HEK293 (cell line): Measurements from ENCODE around the gene MPZL3.

ENCODE experiments used
- SALL2 ChIP-seq: fragments of 450-650 bp; formaldehyde crosslinking; IDR thresholded peaks from 2 replicates; pipeline ENCODE4 v1.5.0; 2017; ENCODE audit warnings: missing biosample characterization, mild to moderate bottlenecking, missing genetic modification characterization, borderline replicate concordance
- TRIM28 ChIP-seq: IDR thresholded peaks from 2 replicates; pipeline ENCODE4 v1.6.1; 2011; ENCODE audit warnings: low read length, control low read depth, borderline replicate concordance
- ZNF10 ChIP-seq: fragments of 450-650 bp; formaldehyde crosslinking; IDR thresholded peaks from 2 replicates; pipeline ENCODE4 v1.5.1; 2017; ENCODE audit warnings: missing biosample characterization, missing genetic modification characterization
- ZNF175 ChIP-seq: fragments of 450-650 bp; formaldehyde crosslinking; IDR thresholded peaks from 2 replicates; pipeline ENCODE4 v1.5.1; 2016; ENCODE audit warnings: missing biosample characterization, missing genetic modification characterization
- ZNF624 ChIP-seq: fragments of 450-650 bp; formaldehyde crosslinking; IDR thresholded peaks from 2 replicates; pipeline ENCODE4 v1.5.1; 2017; ENCODE audit warnings: missing biosample characterization, missing genetic modification characterization
- TF ChIP-seq, protein P1 (sequence below): fragments of 450-650 bp; formaldehyde crosslinking; IDR thresholded peaks from 2 replicates; pipeline ENCODE4 v1.5.1; 2016; ENCODE audit warnings: missing biosample characterization, missing genetic modification characterization
- TF ChIP-seq, protein P2 (sequence below): fragments of 450-650 bp; formaldehyde crosslinking; IDR thresholded peaks from 2 replicates; pipeline ENCODE4 v1.5.1; 2017; ENCODE audit warnings: missing biosample characterization, missing genetic modification characterization
- TF ChIP-seq, protein P3 (sequence below): fragments of 450-650 bp; formaldehyde crosslinking; IDR thresholded peaks from 2 replicates; pipeline ENCODE4 v1.5.1; 2017; ENCODE audit warnings: missing biosample characterization, missing genetic modification characterization

DNA sequence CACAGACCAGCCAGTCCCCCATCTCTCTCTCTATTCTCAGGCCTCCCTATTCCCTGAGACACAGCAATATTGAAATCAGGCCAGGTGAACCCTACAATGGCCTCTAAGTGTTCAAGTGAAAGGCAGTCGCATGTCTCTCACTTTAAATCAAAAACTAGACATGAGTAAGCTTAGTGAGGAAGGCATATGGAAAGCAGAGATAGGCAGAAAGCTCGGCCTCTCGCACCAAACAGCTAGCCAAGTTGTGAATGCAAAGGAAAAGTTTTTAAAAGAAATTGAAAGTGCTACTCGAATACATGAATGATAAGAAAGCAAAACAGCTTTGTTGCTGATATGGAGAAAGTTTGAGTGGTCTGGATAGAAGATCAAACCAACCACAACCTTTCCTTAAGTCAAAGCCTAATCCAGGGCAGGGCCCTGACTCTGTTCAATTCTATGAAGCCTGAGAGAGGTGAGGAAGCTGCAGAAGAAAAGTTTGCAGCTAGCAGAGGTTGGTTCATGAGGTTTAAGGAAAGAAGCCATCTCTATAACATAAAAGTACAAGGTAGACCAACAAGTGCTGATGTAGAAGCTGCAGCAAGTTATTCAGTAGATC is 31.7 kb upstream of the MPZL3 start:
- TF ChIP-seq, protein P1, sequence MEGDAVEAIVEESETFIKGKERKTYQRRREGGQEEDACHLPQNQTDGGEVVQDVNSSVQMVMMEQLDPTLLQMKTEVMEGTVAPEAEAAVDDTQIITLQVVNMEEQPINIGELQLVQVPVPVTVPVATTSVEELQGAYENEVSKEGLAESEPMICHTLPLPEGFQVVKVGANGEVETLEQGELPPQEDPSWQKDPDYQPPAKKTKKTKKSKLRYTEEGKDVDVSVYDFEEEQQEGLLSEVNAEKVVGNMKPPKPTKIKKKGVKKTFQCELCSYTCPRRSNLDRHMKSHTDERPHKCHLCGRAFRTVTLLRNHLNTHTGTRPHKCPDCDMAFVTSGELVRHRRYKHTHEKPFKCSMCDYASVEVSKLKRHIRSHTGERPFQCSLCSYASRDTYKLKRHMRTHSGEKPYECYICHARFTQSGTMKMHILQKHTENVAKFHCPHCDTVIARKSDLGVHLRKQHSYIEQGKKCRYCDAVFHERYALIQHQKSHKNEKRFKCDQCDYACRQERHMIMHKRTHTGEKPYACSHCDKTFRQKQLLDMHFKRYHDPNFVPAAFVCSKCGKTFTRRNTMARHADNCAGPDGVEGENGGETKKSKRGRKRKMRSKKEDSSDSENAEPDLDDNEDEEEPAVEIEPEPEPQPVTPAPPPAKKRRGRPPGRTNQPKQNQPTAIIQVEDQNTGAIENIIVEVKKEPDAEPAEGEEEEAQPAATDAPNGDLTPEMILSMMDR (tag by site-specific recombination), result no peak
- TF ChIP-seq ZNF10 (tag by site-specific recombination) (no peak), ZNF175 (tag by site-specific recombination) (no peak), ZNF624 (tag by site-specific recombination) (no peak), SALL2 (tag by site-specific recombination) (no peak), TRIM28 (no peak)
- TF ChIP-seq, protein P2, sequence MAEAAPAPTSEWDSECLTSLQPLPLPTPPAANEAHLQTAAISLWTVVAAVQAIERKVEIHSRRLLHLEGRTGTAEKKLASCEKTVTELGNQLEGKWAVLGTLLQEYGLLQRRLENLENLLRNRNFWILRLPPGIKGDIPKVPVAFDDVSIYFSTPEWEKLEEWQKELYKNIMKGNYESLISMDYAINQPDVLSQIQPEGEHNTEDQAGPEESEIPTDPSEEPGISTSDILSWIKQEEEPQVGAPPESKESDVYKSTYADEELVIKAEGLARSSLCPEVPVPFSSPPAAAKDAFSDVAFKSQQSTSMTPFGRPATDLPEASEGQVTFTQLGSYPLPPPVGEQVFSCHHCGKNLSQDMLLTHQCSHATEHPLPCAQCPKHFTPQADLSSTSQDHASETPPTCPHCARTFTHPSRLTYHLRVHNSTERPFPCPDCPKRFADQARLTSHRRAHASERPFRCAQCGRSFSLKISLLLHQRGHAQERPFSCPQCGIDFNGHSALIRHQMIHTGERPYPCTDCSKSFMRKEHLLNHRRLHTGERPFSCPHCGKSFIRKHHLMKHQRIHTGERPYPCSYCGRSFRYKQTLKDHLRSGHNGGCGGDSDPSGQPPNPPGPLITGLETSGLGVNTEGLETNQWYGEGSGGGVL (tag by site-specific recombination), result no peak
- TF ChIP-seq, protein P3, sequence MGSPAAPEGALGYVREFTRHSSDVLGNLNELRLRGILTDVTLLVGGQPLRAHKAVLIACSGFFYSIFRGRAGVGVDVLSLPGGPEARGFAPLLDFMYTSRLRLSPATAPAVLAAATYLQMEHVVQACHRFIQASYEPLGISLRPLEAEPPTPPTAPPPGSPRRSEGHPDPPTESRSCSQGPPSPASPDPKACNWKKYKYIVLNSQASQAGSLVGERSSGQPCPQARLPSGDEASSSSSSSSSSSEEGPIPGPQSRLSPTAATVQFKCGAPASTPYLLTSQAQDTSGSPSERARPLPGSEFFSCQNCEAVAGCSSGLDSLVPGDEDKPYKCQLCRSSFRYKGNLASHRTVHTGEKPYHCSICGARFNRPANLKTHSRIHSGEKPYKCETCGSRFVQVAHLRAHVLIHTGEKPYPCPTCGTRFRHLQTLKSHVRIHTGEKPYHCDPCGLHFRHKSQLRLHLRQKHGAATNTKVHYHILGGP, result no peak
